G401 (cell line): ENCODE results near the gene RRM1. TPM values are rescaled to one million over a fixed set of nuclear protein-coding genes. Genes with fewer than 3 reads are reported as not detected.
A peak's percentile ranks its signal among the peaks of the same experiment; 100 is the strongest.

Experiments used
- DNase-seq: peaks from one replicate; pipeline ENCODE4 v3.0.0-alpha.2; 2015; ENCODE audit warnings: low spot score
- in situ Hi-C: cut with HindIII; loops from 2 replicates; pipeline ENCODE4 v1.10.0; 2016; ENCODE audit warnings: low sequenced_read_pairs, mixed read lengths
- total RNA-seq: library from RNA; depleted of rRNA; stranded (reverse); fragments of >200 nt; shearing (Covaris generic); gene quantifications from 2 replicates; pipeline ENCODE4 v1.2.3, GENCODE V29; 2014; rRNA removed

The RRM1 gene
- total RNA-seq, 1 experiment from 2014 or later: 165 TPM

DNA sequence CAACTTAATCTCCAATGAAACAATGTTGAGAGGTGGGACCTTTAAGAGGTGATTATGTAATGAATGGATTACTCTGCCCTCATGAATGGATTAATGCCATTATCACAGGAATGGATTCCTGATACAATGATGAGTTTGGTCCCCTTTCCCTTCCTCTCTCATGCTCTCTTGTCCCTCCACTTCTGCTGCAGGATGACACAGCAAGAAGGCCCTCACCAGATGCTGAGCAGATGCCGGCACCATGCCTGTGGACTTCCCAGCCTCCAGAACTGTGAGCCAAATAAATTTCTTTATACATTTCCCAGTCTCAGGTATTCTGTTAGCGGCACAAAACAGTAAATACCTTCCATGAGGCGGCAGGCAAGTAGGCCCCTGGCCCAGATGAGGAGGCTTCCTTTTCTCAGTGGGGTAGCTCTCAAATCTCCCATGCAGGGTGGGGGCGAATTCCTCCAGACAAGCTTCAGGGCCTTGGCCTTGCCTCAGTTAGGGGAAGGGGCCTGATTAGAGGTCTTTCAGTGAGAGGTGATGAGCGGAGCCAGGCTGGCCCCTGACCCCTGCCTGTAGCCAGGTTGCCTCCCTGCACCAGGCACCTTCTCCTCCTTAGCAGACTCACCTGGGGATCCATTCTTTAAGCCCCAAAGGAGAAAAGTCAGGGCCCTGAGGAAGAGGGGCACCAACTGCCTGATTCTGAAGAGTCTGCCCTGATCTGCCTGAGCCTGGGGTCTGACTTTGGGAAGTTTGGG is 86.0 kb downstream of the RRM1 start:
- no peak for DNase-seq
- in situ Hi-C loops: no loop called here

DNA sequence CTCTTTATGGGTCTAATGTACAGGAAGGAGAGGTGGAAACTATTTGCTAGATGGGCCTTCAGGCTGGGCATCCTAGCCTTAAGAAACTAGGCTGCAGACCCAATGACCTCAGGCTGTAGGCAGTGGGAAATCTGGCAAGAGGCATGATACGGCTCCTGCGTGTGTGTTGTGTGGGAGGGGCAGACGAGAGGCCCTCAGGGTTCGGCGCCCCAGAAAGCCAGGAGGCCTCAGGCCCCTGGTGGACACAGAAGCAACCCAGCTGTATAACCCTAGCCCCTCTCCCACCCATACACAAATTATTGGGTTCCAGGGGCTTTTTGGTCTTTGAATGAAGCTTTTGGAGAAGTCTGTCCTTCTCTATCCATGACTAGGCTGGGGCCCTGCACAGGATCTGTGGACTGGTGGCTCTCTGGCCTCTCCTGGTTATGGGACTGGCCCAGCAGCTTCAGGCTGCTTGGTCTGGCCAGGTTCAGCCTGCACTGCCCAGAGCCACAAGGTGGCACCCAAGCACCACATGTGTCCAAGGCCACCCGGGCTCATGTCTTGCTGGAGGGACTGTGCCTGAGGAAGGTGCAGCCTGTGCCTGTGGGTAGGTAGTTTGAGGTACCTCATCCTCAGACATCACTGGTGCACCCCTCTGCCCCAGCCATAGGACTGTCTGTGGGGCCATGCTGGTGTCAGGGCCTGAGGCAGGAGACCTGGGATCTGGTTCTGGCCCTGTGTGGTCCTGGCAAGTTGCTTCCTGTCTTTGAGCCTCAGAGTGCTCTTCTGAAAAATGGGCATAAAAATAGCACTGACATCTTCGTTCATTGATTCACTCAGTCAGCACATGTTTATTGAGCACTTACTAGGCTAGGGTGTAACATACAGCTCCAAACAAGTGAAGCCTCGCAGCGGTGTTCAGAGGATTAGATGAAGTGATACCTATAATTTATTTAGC is 87.5 kb downstream of the RRM1 start:
- in situ Hi-C loops: no loop called here
- peak; percentile 64 for DNase-seq

DNA sequence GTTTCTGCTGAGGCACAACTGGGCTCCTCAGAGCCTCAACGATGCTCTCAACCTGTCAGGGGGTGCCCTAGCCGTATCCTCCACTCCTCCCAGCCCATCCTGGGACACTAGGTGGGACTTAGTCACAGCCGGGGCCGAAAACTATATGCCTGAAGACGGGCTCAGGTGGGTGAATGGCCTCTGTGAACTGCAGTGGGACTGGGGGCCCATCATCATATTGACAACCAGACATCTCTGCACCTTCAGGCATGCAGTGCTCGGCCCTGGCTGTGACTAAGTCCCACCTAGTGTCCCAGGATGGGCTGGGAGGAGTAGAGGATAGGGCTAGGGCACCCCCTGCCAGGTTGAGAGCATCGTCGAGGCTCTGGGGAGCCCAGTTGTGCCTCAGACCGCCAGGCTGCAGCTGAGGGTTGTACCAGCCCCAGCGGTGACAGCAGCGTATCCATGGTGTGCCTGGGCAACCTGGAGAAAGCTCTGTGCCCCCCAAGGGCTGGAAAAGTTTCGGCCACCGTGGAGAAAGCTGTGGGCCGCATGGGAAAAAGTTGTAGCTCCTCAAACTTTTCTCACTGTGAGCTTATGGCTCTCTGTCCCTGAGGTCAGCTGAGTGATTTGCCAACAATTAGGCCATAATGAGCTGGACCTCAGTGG is 88.9 kb downstream of the RRM1 start:
- in situ Hi-C loops: no loop called here
- no peak for DNase-seq

DNA sequence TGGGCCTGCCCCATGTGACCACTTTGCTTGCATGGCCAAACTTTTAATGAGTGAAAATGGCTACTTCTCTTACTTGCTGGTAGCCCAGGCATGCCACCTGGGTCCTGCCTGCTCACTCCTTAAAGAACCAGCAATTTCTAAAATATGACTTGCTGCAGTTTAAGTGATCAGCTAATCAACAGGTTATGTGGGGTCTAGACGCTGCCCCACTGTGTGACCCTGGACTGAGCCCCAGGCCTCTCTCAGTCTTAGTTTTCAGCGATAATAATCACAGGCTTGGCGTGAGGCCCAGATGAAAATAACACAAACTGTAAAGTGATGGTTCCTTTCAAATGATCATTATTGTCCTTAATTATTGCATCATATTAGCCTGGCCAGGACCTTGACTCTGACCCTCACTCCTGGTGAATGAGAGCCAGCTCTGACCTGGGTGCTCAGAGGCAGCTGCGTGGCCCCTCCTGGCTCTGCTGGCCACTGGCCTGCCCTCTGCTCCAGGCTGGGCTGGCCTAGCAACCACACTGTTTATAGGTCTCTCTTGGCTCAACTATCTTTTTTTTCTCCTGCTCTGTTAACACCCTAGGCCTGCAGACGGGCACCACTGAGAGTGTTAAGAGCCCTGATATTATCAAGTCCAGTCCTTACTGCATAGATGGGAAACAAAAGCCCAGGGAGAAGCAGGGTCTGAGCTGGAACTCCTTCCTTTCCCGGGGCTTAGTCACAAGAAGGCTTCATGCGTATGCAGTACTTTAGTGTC is 89.7 kb downstream of the RRM1 start:
- DNase-seq: no peak
- in situ Hi-C loops: no loop called here

DNA sequence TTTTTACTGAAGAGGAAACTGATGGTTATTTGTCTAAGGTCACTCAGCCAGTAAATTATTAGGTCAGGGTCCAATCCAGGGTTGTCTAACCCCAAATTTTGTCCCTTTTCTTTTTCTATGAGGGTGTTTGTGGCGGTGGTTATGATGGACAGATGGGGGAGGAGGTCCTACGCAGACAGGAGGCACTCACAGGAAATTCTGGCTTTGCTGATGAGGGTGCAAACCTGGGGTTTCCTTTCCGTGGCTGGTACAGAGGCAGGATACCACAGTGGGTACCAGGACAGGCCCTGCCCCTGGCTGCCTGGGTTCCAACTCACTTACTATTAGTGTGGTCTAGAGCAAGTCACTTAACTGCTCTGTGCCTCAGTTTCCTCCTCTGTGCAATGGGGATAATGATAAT is 91.0 kb downstream of the RRM1 start:
- in situ Hi-C loops: no loop called here

DNA sequence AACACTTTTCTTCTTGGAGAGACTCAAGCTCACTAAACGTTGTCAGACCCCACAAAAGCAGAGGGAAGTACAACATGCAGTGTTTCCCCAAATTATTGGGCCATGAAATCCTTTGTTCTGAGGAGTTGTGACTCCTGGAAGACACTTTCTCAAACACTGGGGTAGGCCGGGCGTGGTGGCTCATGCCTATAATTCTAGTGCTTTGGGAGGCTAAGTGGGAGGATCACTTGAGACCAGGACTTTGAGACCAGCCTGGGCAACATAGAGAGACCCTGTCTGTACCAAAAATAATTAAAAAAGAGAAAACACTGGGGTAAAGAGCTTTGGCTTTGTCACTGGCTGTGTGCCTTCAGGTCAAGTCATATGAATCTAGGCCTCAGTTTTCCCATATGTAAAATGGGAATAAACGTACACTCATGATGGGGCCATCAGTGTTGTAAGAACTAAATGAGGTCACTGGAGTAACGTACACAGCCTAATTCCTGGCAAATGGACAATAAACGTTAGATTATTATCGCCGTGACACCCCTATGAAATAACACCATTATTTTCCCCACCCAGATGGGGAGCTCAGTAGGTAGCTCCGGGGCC is 92.0 kb downstream of the RRM1 start:
- in situ Hi-C loops: no loop called here
- no peak for DNase-seq

More for the DNA sequence above, 91.0 kb downstream of the RRM1 start:
- DNase-seq: no peak

DNA sequence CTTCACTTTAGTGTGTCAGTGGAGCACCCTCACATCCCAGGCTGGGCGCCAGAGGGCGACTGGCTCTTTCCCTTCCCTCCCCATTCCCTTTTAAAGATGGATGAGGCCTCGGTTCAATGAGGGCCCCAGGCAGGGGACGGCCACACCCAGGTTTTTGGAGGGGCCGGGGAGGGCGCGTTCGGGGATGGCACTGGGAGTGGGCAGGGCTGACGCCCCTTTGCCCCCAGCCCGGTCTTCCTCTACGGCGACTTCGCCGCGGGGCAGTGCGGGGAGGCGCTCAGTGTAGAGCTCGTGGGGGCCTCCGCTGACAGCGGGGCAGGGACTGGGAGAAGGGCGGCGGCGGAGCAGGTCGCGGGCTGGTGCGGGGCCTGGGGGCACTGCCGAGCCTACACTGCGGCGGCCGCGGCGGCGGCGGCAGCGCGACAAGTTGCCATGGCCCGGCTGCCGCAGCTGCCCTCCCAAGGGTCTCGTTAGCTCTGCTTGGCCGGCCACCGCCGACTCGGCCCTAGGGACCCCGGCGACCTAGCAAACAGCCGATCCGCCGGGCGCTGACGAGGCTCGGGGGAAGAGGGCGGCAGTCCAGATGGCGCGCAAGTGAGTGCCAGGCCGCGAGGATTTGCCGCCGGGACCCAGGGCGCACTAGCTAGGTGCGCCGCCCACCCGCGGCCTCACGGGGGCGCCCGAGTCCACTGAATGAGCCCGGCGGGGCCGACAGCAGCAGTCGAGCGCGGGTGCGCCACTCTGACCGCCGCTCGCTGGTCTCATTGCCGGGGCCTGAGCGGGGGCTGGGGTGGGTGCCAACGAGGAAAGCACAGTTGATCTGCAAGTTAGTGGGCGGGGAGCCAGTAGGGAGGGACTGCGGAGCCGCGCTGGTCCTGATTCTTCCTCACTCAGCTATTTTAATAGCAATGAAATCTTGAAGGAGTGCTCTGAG is 92.7 kb downstream of the RRM1 start:
- in situ Hi-C loops: no loop called here
- peak; percentile 84 for DNase-seq

Other genes starting within 250 kb of the RRM1 start
- gene STIM1, start 239.1 kb upstream of the RRM1 start, total RNA-seq: 15.4 and 28.2 TPM in 2 replicates